ENCODE data around the gene OPCML. TPM values are rescaled to one million over a fixed set of nuclear protein-coding genes. Genes with fewer than 3 reads are reported as not detected.

The OPCML gene
- total and polyA plus RNA-seq, 2 donors (not counting 1 experiment from before 2014, with no cell fraction given), result 0.99 to 2.8 TPM

- no peak overlapping the region for H3K27ac ChIP-seq (ENCODE audit: insufficient read depth, low read length)
- H4K20me1 ChIP-seq (ENCODE audit: control insufficient read depth, extremely low read depth, insufficient read depth, low read length), result no peaks in the 10 kb centered on the region
- no peaks in the 10 kb centered on the region for H3K9me3 ChIP-seq (ENCODE audit: control insufficient read depth, insufficient read depth, low read depth, low read length)
- H3K79me2 ChIP-seq (ENCODE audit: control insufficient read depth, insufficient read depth, low read length), result no peaks in the 10 kb centered on the region
- DNase-seq (ENCODE audit: low read depth in 2 of 2), result peak in 1 of 2 donors; percentile 19
- peaks cover 9% of the 10 kb centered on the region for H3K27me3 ChIP-seq (ENCODE audit: control insufficient read depth, insufficient read depth, low read length)
- H3K4me2 ChIP-seq (ENCODE audit: extremely low read depth, insufficient read depth, low read length), result no peak overlapping the region
- no peak overlapping the region for H3K4me3 ChIP-seq (replicated peaks in 1 of 4; ENCODE audit: control extremely low read depth in 1 of 4, insufficient read depth in 1 of 4, low read depth in 3 of 4, low read length in 4 of 4)
- H3K36me3 ChIP-seq (ENCODE audit: control insufficient read depth, insufficient read depth, low read length), result no peaks in the 10 kb centered on the region
- H3K9ac ChIP-seq (ENCODE audit: insufficient read depth, low read length), result no peak overlapping the region
- TF ChIP-seq CTCF (conservative IDR thresholded peaks at IDR 0.05 in 1 of 2, IDR thresholded peaks at IDR 0.05 in 1 of 2; ENCODE audit: low read depth in 1 of 2, low read length in 2 of 2) (no peak), EZH2 (IDR thresholded peaks at IDR 0.05; ENCODE audit: low read length, missing control alignments) (no peak)
- no peak overlapping the region for H2AFZ ChIP-seq (ENCODE audit: low read length)
- H3K4me1 ChIP-seq (ENCODE audit: control insufficient read depth, extremely low read depth, insufficient read depth, low read length), result no peaks in the 10 kb centered on the region
These were observed 537.3 kb downstream of the OPCML start for GRCh38 chr11:132994966-132995365.

GRCh38 chr11:132993991-132994502, 538.3 kb downstream of the OPCML start:
- Histone ChIP-seq H3K4me3 (replicated peaks in 1 of 4; ENCODE audit: control extremely low read depth in 1 of 4, insufficient read depth in 1 of 4, low read depth in 3 of 4, low read length in 4 of 4) (no peak overlapping the region), H3K9ac (ENCODE audit: insufficient read depth, low read length) (no peak overlapping the region), H2AFZ (ENCODE audit: low read length) (no peak overlapping the region), H3K4me2 (ENCODE audit: extremely low read depth, insufficient read depth, low read length) (no peak overlapping the region), H4K20me1 (ENCODE audit: control insufficient read depth, extremely low read depth, insufficient read depth, low read length) (no peaks in the 10 kb centered on the region), H3K27me3 (ENCODE audit: control insufficient read depth, insufficient read depth, low read length) (peaks cover 9% of the 10 kb centered on the region), H3K36me3 (ENCODE audit: control insufficient read depth, insufficient read depth, low read length) (no peaks in the 10 kb centered on the region), H3K9me3 (ENCODE audit: control insufficient read depth, insufficient read depth, low read depth, low read length) (no peaks in the 10 kb centered on the region), H3K4me1 (ENCODE audit: control insufficient read depth, extremely low read depth, insufficient read depth, low read length) (no peaks in the 10 kb centered on the region), H3K79me2 (ENCODE audit: control insufficient read depth, insufficient read depth, low read length) (no peaks in the 10 kb centered on the region), H3K27ac (ENCODE audit: insufficient read depth, low read length) (no peak overlapping the region)
- peak in 1 of 2 donors; percentile 6 for DNase-seq (ENCODE audit: low read depth in 2 of 2)
- TF ChIP-seq CTCF (conservative IDR thresholded peaks at IDR 0.05 in 1 of 2, IDR thresholded peaks at IDR 0.05 in 1 of 2; ENCODE audit: low read depth in 1 of 2, low read length in 2 of 2) (no peak), EZH2 (IDR thresholded peaks at IDR 0.05; ENCODE audit: low read length, missing control alignments) (no peak)

- H3K27ac ChIP-seq (ENCODE audit: insufficient read depth, low read length), result no peak overlapping the region
- DNase-seq (ENCODE audit: low read depth in 2 of 2), result peak; percentile 4 to 55
- no peak overlapping the region for H3K4me2 ChIP-seq (ENCODE audit: extremely low read depth, insufficient read depth, low read length)
- H2AFZ ChIP-seq (ENCODE audit: low read length), result no peak overlapping the region
- no peak overlapping the region for H3K4me3 ChIP-seq (replicated peaks in 1 of 4; ENCODE audit: control extremely low read depth in 1 of 4, insufficient read depth in 1 of 4, low read depth in 3 of 4, low read length in 4 of 4)
- H3K27me3 ChIP-seq (ENCODE audit: control insufficient read depth, insufficient read depth, low read length), result peaks cover 9% of the 10 kb centered on the region
- no peaks in the 10 kb centered on the region for H3K4me1 ChIP-seq (ENCODE audit: control insufficient read depth, extremely low read depth, insufficient read depth, low read length)
- no peaks in the 10 kb centered on the region for H3K36me3 ChIP-seq (ENCODE audit: control insufficient read depth, insufficient read depth, low read length)
- H3K79me2 ChIP-seq (ENCODE audit: control insufficient read depth, insufficient read depth, low read length), result no peaks in the 10 kb centered on the region
- H3K9me3 ChIP-seq (ENCODE audit: control insufficient read depth, insufficient read depth, low read depth, low read length), result no peaks in the 10 kb centered on the region
- TF ChIP-seq CTCF (conservative IDR thresholded peaks at IDR 0.05 in 1 of 2, IDR thresholded peaks at IDR 0.05 in 1 of 2; ENCODE audit: low read depth in 1 of 2, low read length in 2 of 2), result peak; percentile 10 to 34
- no peak for TF ChIP-seq EZH2 (IDR thresholded peaks at IDR 0.05; ENCODE audit: low read length, missing control alignments)
- no peak overlapping the region for H3K9ac ChIP-seq (ENCODE audit: insufficient read depth, low read length)
- H4K20me1 ChIP-seq (ENCODE audit: control insufficient read depth, extremely low read depth, insufficient read depth, low read length), result no peaks in the 10 kb centered on the region
These were observed 539.3 kb downstream of the OPCML start for GRCh38 chr11:132992838-132993631.
